ENCODE results near the gene KCNK5. TPM values are rescaled to one million over a fixed set of nuclear protein-coding genes. Genes with fewer than 3 reads are reported as not detected.

KCNK5 gene
- total and polyA plus RNA-seq, 2 of the 8 experiments (the other 6 are each of a cell fraction or from before 2014, with no cell fraction given), result 20.9 to 44.3 TPM

- Histone ChIP-seq H2BK120ac (replicated peaks; ENCODE audit: low read depth, low read length) (no peak overlapping the region), H3K9me3 (ENCODE audit: insufficient read depth in 2 of 2, low read depth in 1 of 2, low read length in 1 of 2) (no peaks in the 10 kb centered on the region), H4K8ac (ENCODE audit: extremely low read depth, insufficient read depth, low read length) (no peak overlapping the region), H3K9ac (replicated peaks in 1 of 4; ENCODE audit: extremely low read depth in 1 of 4, low read depth in 3 of 4, low read length in 3 of 4) (no peak overlapping the region), H3K36me3 (ENCODE audit: control insufficient read depth in 2 of 4, insufficient read depth in 4 of 4, low read length in 3 of 4) (peaks cover 8 to 43% (median 27%) of the 10 kb centered on the region in 4 experiments), H3K4me3 (ENCODE audit: extremely low read depth in 1 of 4, insufficient read depth in 2 of 4, low read depth in 3 of 4, low read length in 4 of 4) (no peak overlapping the region), H3K18ac (ENCODE audit: extremely low read depth, low read length) (no peak overlapping the region), H3K79me2 (ENCODE audit: control insufficient read depth in 1 of 2, insufficient read depth in 2 of 2, low read length in 2 of 2) (no peaks in the 10 kb centered on the region), H4K91ac (replicated peaks; ENCODE audit: insufficient read length, low read length) (no peak overlapping the region), H3K4me1 (replicated peaks in 1 of 4; ENCODE audit: control insufficient read depth in 3 of 4, insufficient read depth in 4 of 4, low read length in 3 of 4) (no peaks in the 10 kb centered on the region; a peak in 2 of 7 replicates), H2BK5ac (ENCODE audit: low read depth, low read length) (no peak overlapping the region), H3K27ac (ENCODE audit: low read depth, low read length) (no peak overlapping the region), H4K5ac (ENCODE audit: insufficient read length, low read depth, low read length) (no peak overlapping the region), H3K79me1 (ENCODE audit: low read depth, low read length) (no peaks in the 10 kb centered on the region; the same call in 1 of the 2 replicates), H2AFZ (ENCODE audit: low read length) (no peak overlapping the region), H2AK5ac (ENCODE audit: low read depth, low read length) (no peak overlapping the region), H2BK20ac (ENCODE audit: low read length) (no peak overlapping the region), H2BK12ac (ENCODE audit: low read depth, low read length) (no peak overlapping the region), H4K20me1 (replicated peaks in 1 of 2; ENCODE audit: control insufficient read depth in 1 of 2, insufficient read depth in 2 of 2, low read length in 2 of 2) (peaks cover 10 to 19% of the 10 kb centered on the region in 2 experiments), H3K4me2 (ENCODE audit: insufficient read depth in 1 of 2, low read depth in 2 of 2, low read length in 2 of 2) (no peak overlapping the region), H3K23ac (ENCODE audit: insufficient read length) (no peak overlapping the region), H3K23me2 (ENCODE audit: low read depth, low read length) (no peaks in the 10 kb centered on the region), H3K4ac (replicated peaks; ENCODE audit: insufficient read length, low read depth, low read length) (no peak overlapping the region), H3K14ac (ENCODE audit: insufficient read length) (no peak overlapping the region), H2BK15ac (ENCODE audit: low read length) (no peak overlapping the region), H3K27me3 (replicated peaks in 1 of 4; ENCODE audit: control insufficient read depth in 3 of 4, extremely low read depth in 1 of 4, insufficient read depth in 3 of 4, low read length in 3 of 4) (no peaks in the 10 kb centered on the region), H3K56ac (replicated peaks; ENCODE audit: insufficient read length, low read depth, low read length) (no peak overlapping the region)
- CTCF ChIA-PET (ENCODE audit: partially characterized antibody), result interaction anchor here (0.8 to 72.8 kb wide), 8 partner anchors 13 to 192 kb away, joined by 3 to 1738 read pairs (median 9); partner anchors contain the start of genes KCNK17 and KCNK5
- no peak for FAIRE-seq
- POLR2A ChIA-PET (ENCODE audit: partially characterized antibody), result interaction anchor here (1.2 to 1.7 kb wide), 2 partner anchors 19 to 109 kb away, joined by 3 read pairs; no protein-coding TSS in a partner anchor
- WGBS, 2 experiments (ENCODE audit: extremely low coverage in 1 of 2, insufficient coverage in 1 of 2, insufficient read length in 1 of 2, insufficient replicate concordance in 2 of 2, low coverage in 1 of 2, low lambda C conversion rate in 2 of 2, missing lambda C conversion rate in 1 of 2), result 92% methylated on average over 8 of the region's 8 CpGs; no CpG with 5 or more reads in 1 of the 2 experiments
- DNase-seq (ENCODE audit: low read depth in 1 of 2, low spot score in 2 of 2), result no peak
- TF ChIP-seq SAP30 (IDR thresholded peaks at IDR 0.05; ENCODE audit: insufficient read depth, insufficient replicate concordance, low read length) (no peak), TCF12 (IDR thresholded peaks at IDR 0.05; ENCODE audit: low read depth, low read length) (no peak), EZH2 (IDR thresholded peaks at IDR 0.05; ENCODE audit: low read depth, low read length, severe bottlenecking) (no peak), RBBP5 (IDR thresholded peaks at IDR 0.05; ENCODE audit: borderline replicate concordance, low read depth, low read length) (no peak), TAF7 (optimal IDR thresholded peaks at IDR 0.05; ENCODE audit: borderline replicate concordance, low read depth, low read length) (no peak), HDAC6 (IDR thresholded peaks at IDR 0.05; ENCODE audit: low read depth, low read length) (no peak), JUND (IDR thresholded peaks at IDR 0.05; ENCODE audit: low read length) (no peak), HDAC2 (IDR thresholded peaks at IDR 0.05; ENCODE audit: borderline replicate concordance in 1 of 2, low read depth in 2 of 2, low read length in 2 of 2) (no peak), BCL11A (IDR thresholded peaks at IDR 0.05; ENCODE audit: low read depth in 2 of 2, low read length in 2 of 2) (no peak), POU5F1 (IDR thresholded peaks at IDR 0.05; ENCODE audit: low read depth, low read length) (no peak), RNF2 (IDR thresholded peaks at IDR 0.05; ENCODE audit: borderline replicate concordance, low read depth, low read length, missing control alignments, poor library complexity, severe bottlenecking) (no peak)
- TF ChIP-seq, protein P1, sequence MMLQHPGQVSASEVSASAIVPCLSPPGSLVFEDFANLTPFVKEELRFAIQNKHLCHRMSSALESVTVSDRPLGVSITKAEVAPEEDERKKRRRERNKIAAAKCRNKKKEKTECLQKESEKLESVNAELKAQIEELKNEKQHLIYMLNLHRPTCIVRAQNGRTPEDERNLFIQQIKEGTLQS (IDR thresholded peaks at IDR 0.05; ENCODE audit: insufficient read depth, low read depth, low read length), result no peak
These were observed 40.1 kb downstream of the KCNK5 start for GRCh38 chr6:39189131-39189530.
